Stimulated activated CD8-positive, alpha-beta memory T cell treated with anti-CD3 and anti-CD28 coated beads, Interleukin-7, amount 100 ng/mL, for 24 hours (primary cell): Measurements from ENCODE around the gene DDX60.

Source experiments
- DNase-seq: peaks from one replicate; pipeline ENCODE4 v3.0.0-alpha.2; 2020; ENCODE audit warnings: low read depth

DDX60 gene

GRCh38 chr4:168208957-168209614, 109.5 kb downstream of the DDX60 start:
- no peak for DNase-seq

GRCh38 chr4:168203233-168203911, 115.2 kb downstream of the DDX60 start:
- DNase-seq = no peak

- DNase-seq = no peak
These were observed 117.9 kb downstream of the DDX60 start for GRCh38 chr4:168200685-168201084.

- no peak for DNase-seq
These were observed 119.1 kb downstream of the DDX60 start for GRCh38 chr4:168199260-168199957.

- no peak for DNase-seq
These were observed 120.6 kb downstream of the DDX60 start for GRCh38 chr4:168197926-168198325.

GRCh38 chr4:168188754-168189153, 129.8 kb downstream of the DDX60 start:
- DNase-seq = no peak

GRCh38 chr4:168183717-168184571, 134.6 kb downstream of the DDX60 start:
- no peak for DNase-seq

GRCh38 chr4:168177546-168178149, 140.9 kb downstream of the DDX60 start:
- DNase-seq = no peak

- DNase-seq = no peak
These were observed 144.2 kb downstream of the DDX60 start for GRCh38 chr4:168174308-168174707.

GRCh38 chr4:168167714-168168284, 150.8 kb downstream of the DDX60 start:
- no peak for DNase-seq
